ENCODE results near the gene PIK3R2.
"Not testable (repeated sequence)": the region's sequence is repeated elsewhere in the genome, so short reads cannot be mapped to it uniquely, and the experiment has no call there.

PIK3R2 gene

GRCh38 chr19:18152442-18152816 is 534 bp upstream of the PIK3R2 start:
- FAIRE-seq: no peak

GRCh38 chr19:18153556-18154134 is 682 bp downstream of the PIK3R2 start:
- no peak for FAIRE-seq
- no peak for DNase-seq (ENCODE audit: insufficient read length, low spot score)

More at GRCh38 chr19:18152442-18152816, 534 bp upstream of the PIK3R2 start:
- DNase-seq (ENCODE audit: insufficient read length, low spot score): peak; percentile 98

GRCh38 chr19:18155095-18156087 is 2.4 kb downstream of the PIK3R2 start:
- no peak for DNase-seq (ENCODE audit: insufficient read length, low spot score)
- FAIRE-seq: no peak

GRCh38 chr19:18156268-18156667 is 3.3 kb downstream of the PIK3R2 start:
- FAIRE-seq (no peak), DNase-seq (ENCODE audit: insufficient read length, low spot score) (no peak)

GRCh38 chr19:18156841-18157464 is 4.0 kb downstream of the PIK3R2 start:
- FAIRE-seq (peak; percentile 26), DNase-seq (ENCODE audit: insufficient read length, low spot score) (peak; percentile 85)

- DNase-seq (ENCODE audit: insufficient read length, low spot score) (no peak), FAIRE-seq (no peak)
Observed at GRCh38 chr19:18157465-18158063, 4.6 kb downstream of the PIK3R2 start.

- no peak for DNase-seq (ENCODE audit: insufficient read length, low spot score)
- FAIRE-seq: no peak
Observed at GRCh38 chr19:18158467-18158866, 5.5 kb downstream of the PIK3R2 start.

- FAIRE-seq; DNase-seq (ENCODE audit: insufficient read length, low spot score): not testable (repeated sequence)
Observed at GRCh38 chr19:18159059-18159616, 6.2 kb downstream of the PIK3R2 start.

GRCh38 chr19:18159810-18160209 is 6.8 kb downstream of the PIK3R2 start:
- DNase-seq (ENCODE audit: insufficient read length, low spot score) (no peak), FAIRE-seq (no peak)

- DNase-seq (ENCODE audit: insufficient read length, low spot score) (no peak), FAIRE-seq (peak; percentile 58)
Observed at GRCh38 chr19:18160493-18160970, 7.6 kb downstream of the PIK3R2 start.

GRCh38 chr19:18160971-18161635 is 8.1 kb downstream of the PIK3R2 start:
- DNase-seq (ENCODE audit: insufficient read length, low spot score) (peak; percentile 72), FAIRE-seq (peak; percentile 60)

- FAIRE-seq: peak; percentile 83
- DNase-seq (ENCODE audit: insufficient read length, low spot score): no peak
Observed at GRCh38 chr19:18161636-18162002, 8.7 kb downstream of the PIK3R2 start.

GRCh38 chr19:18164072-18164471 is 11.1 kb downstream of the PIK3R2 start:
- DNase-seq (ENCODE audit: insufficient read length, low spot score) (no peak), FAIRE-seq (no peak)

- no peak for DNase-seq (ENCODE audit: insufficient read length, low spot score)
- no peak for FAIRE-seq
Observed at GRCh38 chr19:18165794-18166544, 13.0 kb downstream of the PIK3R2 start.

- no peak for DNase-seq (ENCODE audit: insufficient read length, low spot score)
- no peak for FAIRE-seq
Observed at GRCh38 chr19:18167011-18167410, 14.0 kb downstream of the PIK3R2 start.

GRCh38 chr19:18167975-18168645 is 15.1 kb downstream of the PIK3R2 start:
- DNase-seq (ENCODE audit: insufficient read length, low spot score): peak; percentile 75

GRCh38 chr19:18168673-18169381 is 15.9 kb downstream of the PIK3R2 start:
- DNase-seq (ENCODE audit: insufficient read length, low spot score) (no peak), FAIRE-seq (no peak)

More at GRCh38 chr19:18167975-18168645, 15.1 kb downstream of the PIK3R2 start:
- FAIRE-seq: peak; percentile 16

GRCh38 chr19:18170714-18171255 is 17.8 kb downstream of the PIK3R2 start:
- no peak for DNase-seq (ENCODE audit: insufficient read length, low spot score)
- no peak for FAIRE-seq

All from HTR-8/SVneo (cell line).